H1 (cell line): ENCODE results near the gene C1orf116. TPM values are rescaled to one million over a fixed set of nuclear protein-coding genes. Genes with fewer than 3 reads are reported as not detected.

Experiments
- CHD1 ChIP-seq: IDR thresholded peaks from 2 replicates; pipeline ENCODE4 v1.6.1; 2012; ENCODE audit warnings: low read depth, low read length, improper control_type of control experiment
- polyA plus RNA-seq, 7 experiments: library from polyadenylated mRNA; depleted of rRNA in 3 of 7; stranded (reverse) in 5 of 7; unstranded in 2 of 7; fragments of >200 nt in 5 of 7; fragments of 200-250 nt in 2 of 7; gene quantifications; 1 replicate in 5 of 7; 2 replicates in 1 of 7; 4 replicates in 1 of 7; pipeline versions ENCODE4 v1.2.1 to v1.2.3, GENCODE V29; 2011 to 2013; ENCODE audit warnings: missing spikeins in 2 of 7, mixed read lengths in 2 of 7
- total RNA-seq: library from RNA; stranded (reverse); fragmentation: NEBNext Ultra II Directional; extraction: Animal tissue kit (Norgen Biotek cat#: 25700); gene quantifications from 2 replicates; pipeline ENCODE4 v1.2.1, GENCODE V29; 2021

C1orf116 gene
- total and polyA plus RNA-seq, 2 of the 8 experiments (the other 6 are each of a cell fraction or from before 2014, with no cell fraction given) = 2.2 to 3.9 TPM

- no peak for TF ChIP-seq CHD1
- TF ChIP-seq, all 59 proteins: peak for 3
These were observed 27.4 kb downstream of the C1orf116 start (continued) for GRCh38 chr1:207004931-207005830.
